Endothelial cell of umbilical vein (primary cell): ENCODE measurements around the gene RABL6. TPM values are rescaled to one million over a fixed set of nuclear protein-coding genes. Genes with fewer than 3 reads are reported as not detected.

Experiments
- BruUV-seq: library from RNA; stranded (reverse); fragments of 400-500 nt; replicated peaks from 2 replicates; lab custom pipeline; 2021; lab: Mats Ljungman, UMichigan
- CTCF ChIA-PET: fragments of 300-600, 350-600 bp; sonication (Branson Sonifier 250); formaldehyde crosslinking; loops from one replicate; lab custom pipeline; 2021; ENCODE audit warnings: antibody characterized with exemption, inconsistent platforms; lab: Charles Lee
- POLR2A ChIA-PET: fragments of 300-600, 350-600 bp; sonication (Branson Sonifier 250); formaldehyde crosslinking; loops from one replicate; lab custom pipeline; 2021; ENCODE audit warnings: antibody characterized with exemption, inconsistent platforms; lab: Charles Lee
- DNase-seq: peaks from one replicate; pipeline ENCODE4 v3.0.0-alpha.2; 2011; ENCODE audit warnings: low read depth, low spot score
- FAIRE-seq: peaks from 2 replicates; lab custom pipeline; 2011; peaks lifted over from hg19 to GRCh38; lab: Jason Lieb, UNC
- H2AFZ ChIP-seq: 2 replicates; pipeline ENCODE4 v1.6.0; 2012; ENCODE audit warnings: low read depth, low read length, control low read depth, inconsistent platforms
- H3K27ac ChIP-seq: 2 replicates; pipeline ENCODE4 v1.5.1; 2011; ENCODE audit warnings: low read depth, mild to moderate bottlenecking, control low read depth, low read length, moderate library complexity; ENCODE audit not compliant: insufficient read depth
- H3K27me3 ChIP-seq, 2 experiments: 2 replicates each; pipeline versions ENCODE4 v1.6.0 to v1.6.1; 2011; ENCODE audit warnings: low read length in 2 of 2, mixed read lengths in 1 of 2; ENCODE audit not compliant: control insufficient read depth in 2 of 2, insufficient read depth in 2 of 2
- H3K36me3 ChIP-seq, 2 experiments: 2 replicates in 1 of 2; 3 replicates in 1 of 2; pipeline ENCODE4 v1.5.1; 2011; ENCODE audit warnings: low read length in 2 of 2, mild to moderate bottlenecking in 1 of 2, moderate library complexity in 1 of 2; ENCODE audit not compliant: control insufficient read depth in 2 of 2, insufficient read depth in 2 of 2; ENCODE audit errors: extremely low read depth in 1 of 2
- H3K4me1 ChIP-seq: 3 replicates; pipeline ENCODE4 v1.5.1; 2011; ENCODE audit warnings: mild to moderate bottlenecking, low read length; ENCODE audit not compliant: control insufficient read depth, insufficient read depth; ENCODE audit errors: extremely low read depth
- H3K4me2 ChIP-seq: 2 replicates; pipeline ENCODE4 v1.6.1; 2011; ENCODE audit warnings: low read length, control low read depth, mixed read lengths; ENCODE audit not compliant: insufficient read depth
- H3K4me3 ChIP-seq, 3 experiments: fragments of 200-600 bp in 1 of 3; sonication (generic), shearing (Covaris generic) in 1 of 3; replicated peaks in 1 of 3; 2 replicates each; pipeline ENCODE4 v1.5.1; 2011 to 2016; ENCODE audit warnings: control low read depth in 3 of 3, low read length in 3 of 3, mild to moderate bottlenecking in 2 of 3, inconsistent platforms in 1 of 3, low read depth in 1 of 3, moderate library complexity in 1 of 3; ENCODE audit not compliant: insufficient read depth in 1 of 3
- H3K79me2 ChIP-seq: 2 replicates; pipeline ENCODE4 v1.6.0; 2012; ENCODE audit warnings: low read length, inconsistent platforms; ENCODE audit not compliant: control insufficient read depth, insufficient read depth
- H3K9ac ChIP-seq: replicated peaks from 2 replicates; pipeline ENCODE3; 2011; ENCODE audit warnings: low read length, control low read depth; ENCODE audit not compliant: insufficient read depth; ENCODE audit errors: extremely low read depth
- H3K9me1 ChIP-seq: replicated peaks from 3 replicates; pipeline ENCODE4 v1.6.0; 2011; ENCODE audit warnings: mild to moderate bottlenecking, low read length; ENCODE audit not compliant: control insufficient read depth, insufficient read depth; ENCODE audit errors: extremely low read depth
- H3K9me3 ChIP-seq: replicated peaks from 2 replicates; pipeline ENCODE4 v1.5.1; 2012; ENCODE audit warnings: low read length, inconsistent platforms; ENCODE audit not compliant: control insufficient read depth, insufficient read depth
- H4K20me1 ChIP-seq: replicated peaks from 2 replicates; pipeline ENCODE3; 2011; ENCODE audit warnings: mild to moderate bottlenecking, low read length; ENCODE audit not compliant: control insufficient read depth, insufficient read depth; ENCODE audit errors: extremely low read depth
- CTCF ChIP-seq, 2 donors: IDR thresholded peaks; 1 replicate in 1 of 2; 2 replicates in 1 of 2; pipeline ENCODE4 v1.5.1; 2011; ENCODE audit warnings: low read length in 2 of 2, mild to moderate bottlenecking in 2 of 2, moderate library complexity in 2 of 2, control low read depth in 1 of 2, inconsistent platforms in 1 of 2, low read depth in 1 of 2; ENCODE audit not compliant: insufficient read depth in 1 of 2; ENCODE audit errors: extremely low read depth in 1 of 2
- EZH2 ChIP-seq: IDR thresholded peaks from 2 replicates; pipeline ENCODE4 v1.6.1; 2012; ENCODE audit warnings: borderline replicate concordance, low read depth, mild to moderate bottlenecking, moderate library complexity, low read length, inconsistent platforms; ENCODE audit not compliant: severe bottlenecking
- JUN ChIP-seq: IDR thresholded peaks from 2 replicates; pipeline ENCODE4 v1.6.1; 2011; ENCODE audit warnings: borderline replicate concordance, low read depth; ENCODE audit not compliant: insufficient read length, insufficient read depth
- MAX ChIP-seq: IDR thresholded peaks from 2 replicates; pipeline ENCODE4 v1.6.1; 2011; ENCODE audit not compliant: insufficient read depth, insufficient read length
- dilution Hi-C: fragments of 300-500 bp; cut with MboI; formaldehyde crosslinking; loops from one replicate; pipeline ENCODE4 v1.15.0; 2019; ENCODE audit warnings: low sequenced_read_pairs; ENCODE audit not compliant: extremely low pct_ligation_motif_present
- intact Hi-C: fragments of 100-400 bp; cut with micrococcal nuclease; formaldehyde crosslinking; loops from one replicate; pipeline ENCODE4 v1.10.0; 2022
- polyA plus RNA-seq, 4 experiments: library from polyadenylated mRNA; depleted of rRNA in 3 of 4; stranded (reverse) in 3 of 4; unstranded in 1 of 4; fragments of >200 nt; gene quantifications; 2 replicates each; pipeline versions ENCODE4 v1.2.1 to v1.2.3, GENCODE V29; 2011 to 2012; ENCODE audit warnings: missing spikeins in 1 of 4
- total RNA-seq: library from RNA; stranded (reverse); gene quantifications from 2 replicates; pipeline ENCODE4 v1.2.3, GENCODE V29; 2021

RABL6 gene
- total and polyA plus RNA-seq, 2 donors (not counting 3 experiments of a cell fraction or from before 2014, with no cell fraction given) = 60.8 to 112 TPM

GRCh38 chr9:136851941-136852663 lies 44.4 kb downstream of the RABL6 start, which contains the start of gene MAMDC4:
TSS of gene MAMDC4 (plus strand) at chr9:136852346. CDS start at chr9:136852417, 71 bp downstream.
- Histone ChIP-seq H3K4me2 (no peak within 1 kb of the TSS), H3K36me3 (no peaks in the 10 kb centered on the region), H3K9me3 (no peaks in the 10 kb centered on the region), H3K9ac (no peak within 1 kb of the TSS), H3K9me1 (no peaks in the 10 kb centered on the region), H4K20me1 (no peaks in the 10 kb centered on the region), H3K4me3 (no peak within 1 kb of the TSS), H3K79me2 (no peaks in the 10 kb centered on the region), H3K27ac (no peak within 1 kb of the TSS), H3K4me1 (peaks cover 10% of the 10 kb centered on the region), H3K27me3 (no peaks in the 10 kb centered on the region), H2AFZ (no peak within 1 kb of the TSS)
- ChIA-PET CTCF (no interaction called here), POLR2A (no interaction called here)
- BruUV-seq = no TSS peak
- TF ChIP-seq MAX (no peak), CTCF (IDR thresholded peaks at IDR 0.05; ENCODE audit: extremely low read depth in 1 of 2, insufficient read depth in 1 of 2, low read depth in 1 of 2, low read length in 2 of 2) (no peak), EZH2 (no peak), JUN (no peak)
- intact Hi-C loops (no loop called here), dilution Hi-C loops (no loop called here)
- DNase-seq = no peak
- no peak for FAIRE-seq
